ENCODE data around the gene WNT3A. TPM values are rescaled to one million over a fixed set of nuclear protein-coding genes. Genes with fewer than 3 reads are reported as not detected.

Gene WNT3A
- total and polyA plus RNA-seq, 9 of the 15 experiments (the other 6 are each of a cell fraction or from before 2014, with no cell fraction given) = not detected

DNA sequence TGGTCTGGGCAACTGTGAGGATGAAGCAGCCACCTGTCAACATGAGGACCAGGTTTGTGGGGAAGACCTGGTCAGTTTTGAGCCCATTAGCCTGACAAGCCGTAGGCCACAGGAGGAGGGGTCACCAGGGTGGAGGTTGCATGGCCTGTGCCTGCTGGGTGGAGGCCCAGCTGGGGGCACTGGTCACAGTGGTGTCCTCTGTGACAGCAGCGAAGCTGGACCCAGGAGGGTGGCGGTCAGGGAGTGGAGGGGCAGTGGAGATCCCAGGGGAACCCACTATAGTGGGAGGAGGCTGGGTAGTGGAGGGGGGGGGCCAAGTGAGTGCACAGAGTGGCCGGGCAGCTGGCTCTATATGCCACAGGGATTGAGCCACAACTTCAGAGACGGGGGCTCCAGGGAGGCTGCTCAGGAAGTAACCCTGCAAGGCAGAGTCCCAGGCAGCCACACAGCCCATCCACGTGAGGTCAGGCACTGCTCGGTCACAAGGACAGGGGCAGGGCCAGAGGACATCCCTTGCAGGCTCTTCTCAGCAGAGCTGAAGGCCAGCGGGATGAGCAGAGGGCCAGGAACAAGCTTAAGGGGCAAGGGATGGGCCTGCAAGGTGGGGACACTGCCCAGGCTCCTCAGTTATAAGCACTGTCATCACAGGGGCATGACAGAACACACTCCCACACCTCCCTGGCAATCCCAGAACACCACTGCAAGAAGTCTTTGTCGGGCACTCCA is 98.6 kb downstream of the WNT3A start:
- peaks cover 41% of the 10 kb centered on the region; the same call in 2 of the 3 replicates for H3K36me3 ChIP-seq (ENCODE audit: control insufficient read depth, insufficient read depth, low read length)
- 0 out of 4 replicates have a peak overlapping the region, but pooled peaks of 1 of the 2 experiments have one; percentile 19 for H3K9ac ChIP-seq (ENCODE audit: insufficient read depth in 1 of 2, low read depth in 2 of 2, low read length in 2 of 2)
- H3K9me1 ChIP-seq (ENCODE audit: control insufficient read depth, insufficient read depth, low read length) = no peaks in the 10 kb centered on the region
- no peaks in the 10 kb centered on the region for H3K27me3 ChIP-seq (ENCODE audit: control insufficient read depth in 2 of 2, insufficient read depth in 2 of 2, low read length in 2 of 2)
- peaks cover 5% of the 10 kb centered on the region; the same call in 1 of the 2 replicates for H3K9me3 ChIP-seq (replicated peaks; ENCODE audit: control insufficient read depth, insufficient read depth, low read depth, low read length)
- FAIRE-seq (no peak), ATAC-seq (no peak), DNase-seq (ENCODE audit: extremely low read depth in 1 of 4, low spot score in 3 of 4) (peak in 1 of 4 experiments; percentile 9)
- ChIA-PET POLR2A (interaction anchor here (0.6 to 2.1 kb wide), 5 partner anchors 14 to 78 kb away, joined by 3 to 13 read pairs (median 3); partner anchors contain the start of gene ARF1), CTCF (ENCODE audit: low intra/inter-chr PET ratio) (no interaction called here)
- peaks cover 58% of the 10 kb centered on the region for H3K79me2 ChIP-seq (ENCODE audit: control insufficient read depth, insufficient read depth, low read length)
- intact Hi-C loops (cut with micrococcal nuclease) (no loop called here), in situ Hi-C loops (cut with MboI) (no loop called here)
- no peak overlapping the region for H3K4me3 ChIP-seq
- BruUV-seq (replicated peaks) = no TSS peak
- H3K4me1 ChIP-seq (replicated peaks in 1 of 2; ENCODE audit: control insufficient read depth in 2 of 2, insufficient read depth in 2 of 2, low read length in 2 of 2) = peaks cover 26 to 77% of the 10 kb centered on the region in 2 experiments
- 0 out of 2 replicates have a peak, but pooled peaks cover 8% of the 10 kb centered on the region for H4K20me1 ChIP-seq (replicated peaks; ENCODE audit: control insufficient read depth, insufficient read depth, low read length)
- no peak overlapping the region for H2AFZ ChIP-seq (ENCODE audit: low read depth, low read length)
- no peak overlapping the region for H3K27ac ChIP-seq (ENCODE audit: extremely low read depth, low read depth, low read length)
- 82% methylated on average over 9 of the region's 9 CpGs for WGBS (ENCODE audit: insufficient coverage, low coverage, missing lambda C conversion rate)
- H3K4me2 ChIP-seq (ENCODE audit: insufficient read depth, low read length) = no peak overlapping the region
- TF ChIP-seq RBFOX2 (IDR thresholded peaks at IDR 0.05; ENCODE audit: low read depth, low read length) (peak; percentile 60; the same call in 1 of the 2 replicates), MAFG (tag; conservative IDR thresholded peaks at IDR 0.05) (no peak), RBM22 (IDR thresholded peaks at IDR 0.05; ENCODE audit: low read depth, low read length, poor library complexity, severe bottlenecking) (peak; percentile 57), ZFP1 (CRISPR knock-in tag; IDR thresholded peaks at IDR 0.05) (no peak), ARNT (IDR thresholded peaks at IDR 0.05) (no peak), GATAD2B (IDR thresholded peaks at IDR 0.05; ENCODE audit: borderline replicate concordance) (no peak), POLR2AphosphoS2 (IDR thresholded peaks at IDR 0.05; ENCODE audit: low read length) (0 out of 2 replicates have a peak, but pooled peaks have one; percentile 28), IFI16 (CRISPR knock-in tag; IDR thresholded peaks at IDR 0.05) (no peak), POLR2G (IDR thresholded peaks at IDR 0.05; ENCODE audit: low read depth, low read length) (peak; percentile 55), TEAD4 (IDR thresholded peaks at IDR 0.05; ENCODE audit: low read length) (no peak), TEAD4 (CRISPR knock-in tag; IDR thresholded peaks at IDR 0.05; ENCODE audit: borderline replicate concordance) (no peak), FUS (optimal IDR thresholded peaks at IDR 0.05; ENCODE audit: low read depth, low read length) (no peak)
- TF ChIP-seq, protein P1, sequence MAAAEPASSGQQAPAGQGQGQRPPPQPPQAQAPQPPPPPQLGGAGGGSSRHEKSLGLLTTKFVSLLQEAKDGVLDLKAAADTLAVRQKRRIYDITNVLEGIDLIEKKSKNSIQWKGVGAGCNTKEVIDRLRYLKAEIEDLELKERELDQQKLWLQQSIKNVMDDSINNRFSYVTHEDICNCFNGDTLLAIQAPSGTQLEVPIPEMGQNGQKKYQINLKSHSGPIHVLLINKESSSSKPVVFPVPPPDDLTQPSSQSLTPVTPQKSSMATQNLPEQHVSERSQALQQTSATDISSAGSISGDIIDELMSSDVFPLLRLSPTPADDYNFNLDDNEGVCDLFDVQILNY (CRISPR knock-in tag; IDR thresholded peaks at IDR 0.05) = 0 out of 2 replicates have a peak, but pooled peaks have one; percentile 28
- TF ChIP-seq, protein P2, sequence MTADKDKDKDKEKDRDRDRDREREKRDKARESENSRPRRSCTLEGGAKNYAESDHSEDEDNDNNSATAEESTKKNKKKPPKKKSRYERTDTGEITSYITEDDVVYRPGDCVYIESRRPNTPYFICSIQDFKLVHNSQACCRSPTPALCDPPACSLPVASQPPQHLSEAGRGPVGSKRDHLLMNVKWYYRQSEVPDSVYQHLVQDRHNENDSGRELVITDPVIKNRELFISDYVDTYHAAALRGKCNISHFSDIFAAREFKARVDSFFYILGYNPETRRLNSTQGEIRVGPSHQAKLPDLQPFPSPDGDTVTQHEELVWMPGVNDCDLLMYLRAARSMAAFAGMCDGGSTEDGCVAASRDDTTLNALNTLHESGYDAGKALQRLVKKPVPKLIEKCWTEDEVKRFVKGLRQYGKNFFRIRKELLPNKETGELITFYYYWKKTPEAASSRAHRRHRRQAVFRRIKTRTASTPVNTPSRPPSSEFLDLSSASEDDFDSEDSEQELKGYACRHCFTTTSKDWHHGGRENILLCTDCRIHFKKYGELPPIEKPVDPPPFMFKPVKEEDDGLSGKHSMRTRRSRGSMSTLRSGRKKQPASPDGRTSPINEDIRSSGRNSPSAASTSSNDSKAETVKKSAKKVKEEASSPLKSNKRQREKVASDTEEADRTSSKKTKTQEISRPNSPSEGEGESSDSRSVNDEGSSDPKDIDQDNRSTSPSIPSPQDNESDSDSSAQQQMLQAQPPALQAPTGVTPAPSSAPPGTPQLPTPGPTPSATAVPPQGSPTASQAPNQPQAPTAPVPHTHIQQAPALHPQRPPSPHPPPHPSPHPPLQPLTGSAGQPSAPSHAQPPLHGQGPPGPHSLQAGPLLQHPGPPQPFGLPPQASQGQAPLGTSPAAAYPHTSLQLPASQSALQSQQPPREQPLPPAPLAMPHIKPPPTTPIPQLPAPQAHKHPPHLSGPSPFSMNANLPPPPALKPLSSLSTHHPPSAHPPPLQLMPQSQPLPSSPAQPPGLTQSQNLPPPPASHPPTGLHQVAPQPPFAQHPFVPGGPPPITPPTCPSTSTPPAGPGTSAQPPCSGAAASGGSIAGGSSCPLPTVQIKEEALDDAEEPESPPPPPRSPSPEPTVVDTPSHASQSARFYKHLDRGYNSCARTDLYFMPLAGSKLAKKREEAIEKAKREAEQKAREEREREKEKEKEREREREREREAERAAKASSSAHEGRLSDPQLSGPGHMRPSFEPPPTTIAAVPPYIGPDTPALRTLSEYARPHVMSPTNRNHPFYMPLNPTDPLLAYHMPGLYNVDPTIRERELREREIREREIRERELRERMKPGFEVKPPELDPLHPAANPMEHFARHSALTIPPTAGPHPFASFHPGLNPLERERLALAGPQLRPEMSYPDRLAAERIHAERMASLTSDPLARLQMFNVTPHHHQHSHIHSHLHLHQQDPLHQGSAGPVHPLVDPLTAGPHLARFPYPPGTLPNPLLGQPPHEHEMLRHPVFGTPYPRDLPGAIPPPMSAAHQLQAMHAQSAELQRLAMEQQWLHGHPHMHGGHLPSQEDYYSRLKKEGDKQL (CRISPR knock-in tag; IDR thresholded peaks at IDR 0.05; ENCODE audit: borderline replicate concordance) = no peak
- TF ChIP-seq, protein P3, sequence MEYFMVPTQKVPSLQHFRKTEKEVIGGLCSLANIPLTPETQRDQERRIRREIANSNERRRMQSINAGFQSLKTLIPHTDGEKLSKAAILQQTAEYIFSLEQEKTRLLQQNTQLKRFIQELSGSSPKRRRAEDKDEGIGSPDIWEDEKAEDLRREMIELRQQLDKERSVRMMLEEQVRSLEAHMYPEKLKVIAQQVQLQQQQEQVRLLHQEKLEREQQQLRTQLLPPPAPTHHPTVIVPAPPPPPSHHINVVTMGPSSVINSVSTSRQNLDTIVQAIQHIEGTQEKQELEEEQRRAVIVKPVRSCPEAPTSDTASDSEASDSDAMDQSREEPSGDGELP (CRISPR knock-in tag; IDR thresholded peaks at IDR 0.05; ENCODE audit: borderline replicate concordance) = peak; percentile 22; the same call in 1 of the 2 replicates
